HPDE6-E6E7 (cell line): Measurements from ENCODE around the gene DLG5.

Experiments used
- DNase-seq: peaks from one replicate; pipeline ENCODE4 v3.0.0; 2011; ENCODE audit warnings: missing footprints; ENCODE audit errors: extremely low spot score

DLG5 gene

GRCh38 chr10:77866598-77866997, 60.0 kb downstream of the DLG5 start:
- DNase-seq = no peak

GRCh38 chr10:77865580-77866324, 60.8 kb downstream of the DLG5 start:
- DNase-seq = no peak

GRCh38 chr10:77864151-77864851, 62.3 kb downstream of the DLG5 start:
- DNase-seq = no peak

GRCh38 chr10:77863446-77863845, 63.1 kb downstream of the DLG5 start:
- no peak for DNase-seq

GRCh38 chr10:77862595-77862994, 64.0 kb downstream of the DLG5 start:
- DNase-seq = no peak

GRCh38 chr10:77861366-77861765, 65.2 kb downstream of the DLG5 start:
- DNase-seq = no peak

GRCh38 chr10:77859865-77860282, 66.7 kb downstream of the DLG5 start:
- DNase-seq = no peak

GRCh38 chr10:77859200-77859864, 67.2 kb downstream of the DLG5 start:
- DNase-seq = no peak

- DNase-seq = peak; percentile 22
These were observed 69.3 kb downstream of the DLG5 start for GRCh38 chr10:77857272-77857671.

- no peak for DNase-seq
These were observed 70.0 kb downstream of the DLG5 start for GRCh38 chr10:77856566-77856965.

- no peak for DNase-seq
These were observed 71.0 kb downstream of the DLG5 start for GRCh38 chr10:77855404-77856155.

- DNase-seq = no peak
These were observed 72.4 kb downstream of the DLG5 start for GRCh38 chr10:77854115-77854514.

- DNase-seq = no peak
These were observed 73.3 kb downstream of the DLG5 start for GRCh38 chr10:77853256-77853655.

- no peak for DNase-seq
These were observed 75.8 kb downstream of the DLG5 start for GRCh38 chr10:77850620-77851231.

GRCh38 chr10:77849039-77849664, 77.4 kb downstream of the DLG5 start:
- DNase-seq = no peak

- peak; percentile 54 for DNase-seq
These were observed 79.7 kb downstream of the DLG5 start for GRCh38 chr10:77846718-77847311.

- no peak for DNase-seq
These were observed 81.1 kb downstream of the DLG5 start for GRCh38 chr10:77845451-77845850.

GRCh38 chr10:77844713-77845445, 81.7 kb downstream of the DLG5 start:
- DNase-seq = peak; percentile 88

- DNase-seq = no peak
These were observed 82.4 kb downstream of the DLG5 start for GRCh38 chr10:77844177-77844576.

- DNase-seq = no peak
These were observed 83.3 kb downstream of the DLG5 start for GRCh38 chr10:77843264-77843663.
